ENCODE measurements around the gene GJA5.

Gene GJA5

GRCh38 chr1:147760481-147761260, at the start of gene GJA5:
GJA5 (minus strand) TSS chr1:147760602; CDS start chr1:147759238, 1,364 bp downstream.
- no peak for DNase-seq

- no peak for DNase-seq
Measured at GRCh38 chr1:147809236-147809635, 48.8 kb upstream of the GJA5 start.

GRCh38 chr1:147808025-147808424, 47.6 kb upstream of the GJA5 start:
- DNase-seq: no peak

DNA sequence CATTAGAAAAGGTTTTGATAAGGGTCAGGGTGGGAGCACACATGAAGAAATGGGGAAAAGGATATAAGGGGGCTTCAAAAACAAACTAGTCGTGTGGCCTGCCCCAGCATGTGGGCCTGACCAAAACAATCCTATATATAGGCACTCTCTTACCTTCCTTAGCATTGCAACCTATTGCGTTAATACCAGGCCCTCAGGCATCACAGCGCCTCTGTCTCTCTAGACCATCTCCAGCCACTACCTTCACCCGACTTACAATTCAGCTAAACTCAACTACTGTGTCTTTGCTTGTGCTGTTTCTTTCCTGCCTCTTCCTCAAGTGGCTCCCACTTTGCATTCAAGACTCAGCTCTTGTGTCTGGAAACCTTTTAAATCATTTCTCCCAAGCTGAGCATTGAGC, 47.0 kb upstream of the GJA5 start:
- no peak for DNase-seq

GRCh38 chr1:147804942-147805723, 44.7 kb upstream of the GJA5 start:
- DNase-seq: no peak

DNA sequence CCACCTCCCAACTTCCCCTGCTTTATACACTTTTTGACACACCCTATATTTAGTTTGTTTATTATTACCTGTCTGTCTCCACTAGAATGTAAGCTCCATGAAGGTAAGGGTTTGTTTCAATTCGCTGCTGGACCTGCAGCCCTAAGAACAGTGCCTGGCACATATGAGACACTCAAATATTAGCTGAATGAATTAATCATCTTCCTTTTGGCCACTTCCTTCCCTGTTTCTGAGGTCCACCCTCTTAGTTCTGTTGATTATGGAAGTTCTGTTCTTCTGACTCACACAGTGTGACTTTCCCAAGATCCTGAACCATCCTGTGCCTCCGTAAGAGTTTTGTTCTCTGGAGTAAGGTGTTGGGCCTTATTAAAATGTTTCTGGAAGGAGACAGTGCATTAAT, 40.4 kb upstream of the GJA5 start:
- no peak for DNase-seq

DNA sequence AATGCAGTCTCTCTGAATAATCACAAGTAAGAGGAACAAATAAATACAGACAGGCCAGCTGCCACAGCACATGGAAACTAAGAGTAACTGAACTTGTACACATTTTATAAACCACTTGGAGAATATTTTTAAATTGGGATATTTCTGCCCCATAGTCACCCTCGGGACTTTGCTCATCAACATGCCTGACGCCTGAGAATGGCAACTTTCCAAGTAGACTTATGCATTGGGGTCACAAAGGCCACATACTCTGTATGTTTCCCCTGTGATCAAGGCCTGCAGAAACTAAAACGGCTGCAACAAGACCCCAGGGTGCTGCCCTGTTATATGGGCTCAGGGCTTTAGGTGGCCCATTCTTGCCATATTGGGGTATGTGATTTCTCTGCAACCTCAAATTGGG, 38.3 kb upstream of the GJA5 start:
- no peak for DNase-seq

DNA sequence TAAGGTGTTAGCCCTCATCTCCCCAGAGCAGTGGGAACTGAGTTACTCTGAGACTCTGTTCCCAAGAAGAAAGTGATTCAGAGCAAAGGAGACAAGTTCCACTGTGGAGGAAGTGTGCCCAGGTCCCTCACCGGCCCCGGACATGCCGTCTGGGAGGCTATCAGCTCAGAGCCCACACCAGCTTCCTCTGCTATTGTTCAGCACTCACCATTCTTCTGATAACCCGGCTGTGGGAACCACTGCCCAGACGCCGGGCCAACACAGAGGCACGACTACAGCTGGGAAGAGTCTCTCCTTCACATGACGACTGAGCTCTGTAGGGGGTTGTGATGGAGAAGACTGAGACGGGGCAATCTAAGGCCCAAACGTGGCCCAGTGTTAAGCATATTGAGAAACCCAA, 34.2 kb upstream of the GJA5 start:
- no peak for DNase-seq

GRCh38 chr1:147791876-147792275, 31.5 kb upstream of the GJA5 start:
- no peak for DNase-seq

DNA sequence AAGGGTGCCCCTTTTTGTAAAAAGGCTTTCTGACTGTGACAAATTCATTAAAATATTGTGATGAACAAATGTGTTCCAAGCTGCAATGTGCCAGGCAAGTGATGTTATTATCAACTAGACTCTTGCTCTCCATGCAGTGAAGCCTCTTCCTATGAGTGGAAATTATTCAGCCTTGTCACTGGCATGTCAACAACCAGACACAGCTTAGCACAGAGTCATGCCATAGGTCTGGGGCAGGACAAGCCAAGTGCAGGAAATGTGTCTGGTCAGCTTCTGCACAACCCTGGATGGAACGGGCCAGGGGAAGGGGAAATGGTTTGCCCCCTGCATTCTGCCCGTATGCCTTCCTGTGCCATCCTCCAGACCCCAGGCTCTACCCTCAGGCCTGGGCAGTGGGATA, 27.4 kb upstream of the GJA5 start:
- no peak for DNase-seq

GRCh38 chr1:147786536-147786935, 26.1 kb upstream of the GJA5 start:
- no peak for DNase-seq

- no peak for DNase-seq
Measured at GRCh38 chr1:147785794-147786506, 25.5 kb upstream of the GJA5 start.

- DNase-seq: no peak
Measured at GRCh38 chr1:147784941-147785340, 24.5 kb upstream of the GJA5 start.

GRCh38 chr1:147781056-147781471, 20.7 kb upstream of the GJA5 start:
- DNase-seq: no peak

DNA sequence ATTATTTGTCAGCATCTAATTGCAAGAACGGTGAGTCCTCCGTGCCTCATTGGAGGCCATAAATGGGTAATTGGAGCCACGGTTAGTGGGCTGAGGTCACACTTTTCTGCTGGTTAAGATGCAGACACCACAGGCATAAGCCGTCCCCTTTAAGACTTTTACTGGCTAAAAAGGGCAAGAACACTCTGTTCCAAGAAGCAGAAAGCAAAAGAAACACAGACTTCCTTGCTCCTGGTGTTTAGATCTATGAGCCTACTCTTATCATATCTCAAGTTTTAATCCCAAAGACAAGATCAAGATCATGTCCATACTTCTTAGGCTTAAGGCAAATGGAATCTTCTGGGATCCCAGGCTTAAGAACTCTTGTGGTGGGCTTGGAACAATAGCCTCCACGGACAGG, 17.3 kb upstream of the GJA5 start:
- DNase-seq: no peak

- no peak for DNase-seq
Measured at GRCh38 chr1:147773215-147773715, 12.9 kb upstream of the GJA5 start.

GRCh38 chr1:147772570-147772969, 12.2 kb upstream of the GJA5 start:
- no peak for DNase-seq

DNA sequence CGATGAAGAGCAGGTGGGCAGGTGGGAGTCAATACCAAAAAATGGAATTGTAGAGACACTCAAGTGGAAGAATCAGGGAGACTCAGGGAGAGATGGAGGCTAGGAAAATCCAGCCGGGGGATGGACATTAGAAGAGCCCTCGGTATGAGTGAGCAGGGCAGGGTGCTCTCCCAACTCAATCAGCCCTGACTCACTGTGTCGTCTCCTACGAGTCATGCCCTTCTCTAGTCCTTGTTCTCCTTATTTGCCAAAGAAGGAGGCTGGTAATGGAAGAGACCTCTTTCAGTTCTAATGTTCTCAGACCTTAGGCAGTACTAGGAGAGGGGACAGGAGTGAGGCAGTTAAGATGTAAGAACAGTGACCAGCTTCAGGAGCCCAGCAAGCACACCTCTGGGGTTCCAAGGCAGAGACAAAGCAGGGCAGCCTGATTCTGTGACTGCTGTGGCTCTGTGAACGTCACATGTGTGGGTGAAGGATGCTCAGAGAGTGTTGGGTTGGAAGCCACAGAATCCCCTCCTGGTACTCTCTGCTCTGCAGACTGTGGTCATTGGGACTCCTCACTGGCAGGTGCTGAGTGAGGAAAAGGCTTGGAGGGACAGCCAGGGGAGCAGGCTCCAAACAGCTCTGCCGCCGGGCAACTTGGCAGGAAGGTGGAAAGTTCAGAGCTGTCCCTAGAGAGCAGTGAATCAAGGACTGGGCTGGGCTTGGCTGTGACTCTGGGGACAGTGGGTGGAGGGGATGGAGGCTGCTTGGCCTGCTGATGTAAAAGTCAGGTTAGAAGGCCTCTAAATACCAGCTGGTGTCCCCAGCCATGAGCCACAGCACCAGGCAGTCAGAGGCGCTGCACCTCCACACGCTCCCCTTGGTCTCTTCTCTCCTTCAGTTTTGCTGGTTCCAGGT, 11.1 kb upstream of the GJA5 start:
- DNase-seq: no peak

DNA sequence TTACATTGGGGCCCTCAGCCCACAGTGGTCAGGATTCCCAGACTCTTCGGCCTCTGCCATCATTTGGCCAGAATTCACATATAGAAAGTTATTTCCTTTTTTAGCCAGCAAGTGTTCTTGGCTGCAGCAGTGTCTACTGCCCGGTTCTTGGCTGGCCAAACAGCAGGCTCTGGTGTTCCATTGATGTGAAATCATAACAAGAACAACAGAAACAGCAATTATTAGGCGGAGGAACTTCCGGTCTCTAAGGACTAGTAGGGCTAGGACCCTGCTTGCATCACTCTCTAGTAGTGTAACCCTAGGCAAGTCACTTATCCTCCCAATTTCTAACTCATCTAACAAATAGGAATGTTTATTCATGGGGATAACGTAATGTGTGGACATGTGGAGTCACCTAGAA, 8.7 kb upstream of the GJA5 start:
- DNase-seq: no peak

GRCh38 chr1:147768582-147768981, 8.2 kb upstream of the GJA5 start:
- DNase-seq: no peak

DNA sequence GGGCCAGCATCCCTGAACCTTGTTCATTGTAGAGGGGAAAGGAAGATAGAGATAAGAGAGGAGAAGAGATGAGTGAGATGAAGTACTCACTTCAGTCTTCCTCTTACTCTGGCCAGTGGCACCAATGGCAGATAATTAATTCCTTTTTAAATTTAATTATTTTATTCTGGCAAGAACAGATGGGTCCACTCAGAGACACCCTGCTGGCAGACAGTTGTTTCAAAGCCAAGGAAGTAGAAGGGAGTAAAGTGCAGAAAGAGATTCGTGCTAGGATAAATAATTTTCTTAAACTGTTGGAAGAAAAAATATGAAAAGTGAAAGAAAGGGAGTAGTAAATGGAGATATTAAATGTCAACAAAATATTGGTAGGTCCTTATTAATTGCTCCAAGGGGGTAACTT, 7.7 kb upstream of the GJA5 start:
- no peak for DNase-seq

DNA sequence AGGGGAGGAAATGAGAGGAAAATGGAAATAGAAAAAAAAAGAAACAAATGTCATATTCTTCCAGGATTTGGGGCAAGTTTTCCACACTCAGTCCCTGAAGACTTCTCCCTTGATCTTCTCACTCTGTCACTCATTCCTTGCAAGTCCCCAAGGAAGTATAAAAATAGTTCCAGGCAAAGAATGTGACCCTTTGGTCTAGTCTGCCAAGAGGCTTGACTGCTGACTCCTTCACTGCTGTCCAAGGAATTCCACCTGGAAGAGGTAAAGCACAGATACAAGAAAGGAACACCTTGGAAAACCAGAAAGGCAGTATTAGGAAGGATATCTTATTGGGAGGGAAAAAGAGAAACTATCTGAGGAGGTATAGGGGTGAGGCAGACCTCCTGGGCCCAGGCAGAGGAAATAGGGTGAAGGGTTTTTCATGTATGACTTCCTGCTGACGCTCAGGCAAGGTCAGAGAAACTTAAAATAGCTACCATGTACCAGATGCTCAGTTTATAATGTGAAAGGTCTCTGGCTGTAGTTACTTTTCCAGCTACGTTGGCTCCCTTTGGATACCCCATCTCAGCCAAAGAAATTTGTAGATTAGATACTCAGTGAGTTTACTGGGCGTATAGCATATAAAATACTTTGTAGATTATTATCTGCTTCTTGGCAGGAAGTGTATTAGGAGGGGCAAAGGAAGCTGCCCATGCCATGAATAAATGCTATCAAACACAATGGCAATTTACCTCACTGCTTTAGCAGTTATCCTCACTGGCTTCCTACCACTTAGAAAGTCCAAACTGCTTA, 2.0 kb upstream of the GJA5 start:
- DNase-seq: no peak

Measured in activated CD4-positive, CD25-positive, alpha-beta regulatory T cell (primary cell).